Caco-2 (cell line): ENCODE data around the gene LGALS14. TPM values are rescaled to one million over a fixed set of nuclear protein-coding genes. Genes with fewer than 3 reads are reported as not detected.

Source experiments
- BruUV-seq: library from RNA; stranded (reverse); fragments of 400-500 nt; replicated peaks from 2 replicates; lab custom pipeline; 2021; lab: Mats Ljungman, UMichigan
- CTCF ChIA-PET: fragments of 300-600 bp; sonication (Branson Sonifier 250); formaldehyde crosslinking; loops from one replicate; lab custom pipeline; 2022; ENCODE audit warnings: antibody characterized with exemption; lab: Charles Lee
- POLR2A ChIA-PET: fragments of 300-600 bp; sonication (Branson Sonifier 250); formaldehyde crosslinking; loops from one replicate; lab custom pipeline; 2022; ENCODE audit warnings: antibody characterized with exemption; lab: Charles Lee
- DNase-seq, 2 experiments: peaks; one replicate each; pipeline versions ENCODE4 v3.0.0 to v3.0.0-alpha.2; 2020 to 2022
- H3K27me3 ChIP-seq: replicated peaks from 2 replicates; pipeline ENCODE4 v1.6.0; 2011; ENCODE audit warnings: low read length; ENCODE audit not compliant: control insufficient read depth, insufficient read depth
- H3K36me3 ChIP-seq: 2 replicates; pipeline ENCODE4 v1.5.1; 2011; ENCODE audit warnings: low read length; ENCODE audit not compliant: control insufficient read depth, insufficient read depth
- H3K4me1 ChIP-seq: fragments of 250-450 bp; sonication (Bioruptor Pico); 2 replicates; pipeline ENCODE4 v1.5.1; 2020; ENCODE audit warnings: mild to moderate bottlenecking
- H3K4me3 ChIP-seq: 2 replicates; pipeline ENCODE4 v1.5.1; 2011; ENCODE audit warnings: low read depth, mild to moderate bottlenecking, control low read depth, low read length
- H3K9me3 ChIP-seq: fragments of 250-450 bp; sonication (Bioruptor Pico); 2 replicates; pipeline ENCODE4 v1.5.1; 2020; ENCODE audit warnings: mild to moderate bottlenecking, moderate library complexity
- H3K27ac Mint-ChIP-seq: one replicate; pipeline ENCODE4 v1.8.0; 2022; ENCODE audit warnings: mixed read lengths; ENCODE audit not compliant: unreplicated experiment
- H3K27me3 Mint-ChIP-seq: one replicate; pipeline ENCODE4 v1.8.0; 2022; ENCODE audit warnings: mixed read lengths; ENCODE audit not compliant: insufficient read depth, unreplicated experiment
- H3K36me3 Mint-ChIP-seq: one replicate; pipeline ENCODE4 v1.8.0; 2022; ENCODE audit warnings: mild to moderate bottlenecking, mixed read lengths; ENCODE audit not compliant: insufficient read depth, unreplicated experiment
- H3K4me1 Mint-ChIP-seq: one replicate; pipeline ENCODE4 v1.8.0; 2022; ENCODE audit warnings: low read depth, mixed read lengths; ENCODE audit not compliant: unreplicated experiment
- H3K4me3 Mint-ChIP-seq: one replicate; pipeline ENCODE4 v1.8.0; 2022; ENCODE audit warnings: mild to moderate bottlenecking, moderate library complexity, mixed read lengths; ENCODE audit not compliant: unreplicated experiment
- H3K9me3 Mint-ChIP-seq: one replicate; pipeline ENCODE4 v1.8.0; 2022; ENCODE audit warnings: mixed read lengths; ENCODE audit not compliant: unreplicated experiment
- CTCF ChIP-seq, 2 experiments: fragments of 200-600 bp in 1 of 2; IDR thresholded peaks; 1 replicate in 1 of 2; 2 replicates in 1 of 2; pipeline versions ENCODE4 v1.5.1 to v1.8.0; 2011 to 2022; ENCODE audit warnings: antibody characterized with exemption in 1 of 2, control low read depth in 1 of 2, inconsistent platforms in 1 of 2, low read depth in 1 of 2, low read length in 1 of 2, mild to moderate bottlenecking in 1 of 2, moderate library complexity in 1 of 2; ENCODE audit not compliant: insufficient read depth in 1 of 2, severe bottlenecking in 1 of 2, unreplicated experiment in 1 of 2
- intact Hi-C: fragments of 100-400 bp; cut with micrococcal nuclease; formaldehyde crosslinking; loops from one replicate; pipeline ENCODE4 v1.10.0; 2022; ENCODE audit not compliant: unreplicated experiment
- total RNA-seq: library from RNA; stranded (reverse); gene quantifications from 2 replicates; pipeline ENCODE4 v1.2.3, GENCODE V29; 2022

LGALS14 gene
- total RNA-seq, 1 experiment from 2014 or later, result 1.2 TPM

GRCh38 chr19:39676004-39676403, 28.3 kb upstream of the LGALS14 start:
- no peaks in the 10 kb centered on the region for H3K36me3 ChIP-seq
- ChIA-PET CTCF (no interaction called here), POLR2A (no interaction called here)
- H3K36me3 Mint-ChIP-seq, result no peaks in the 10 kb centered on the region
- intact Hi-C loops, result loop anchor here (10.0 kb wide), 1 partner anchor 89 kb away; no protein-coding TSS in a partner anchor
- TF ChIP-seq CTCF (IDR thresholded peaks at IDR 0.05; ENCODE audit: insufficient read depth in 1 of 2, low read depth in 1 of 2, low read length in 1 of 2, severe bottlenecking in 1 of 2, unreplicated experiment in 1 of 2), result no peak
- H3K9me3 ChIP-seq, result no peaks in the 10 kb centered on the region
- no peak overlapping the region for H3K4me3 ChIP-seq
- H3K4me1 Mint-ChIP-seq, result peaks cover 7% of the 10 kb centered on the region
- no peak overlapping the region for H3K4me3 Mint-ChIP-seq
- no TSS peak for BruUV-seq
- no peaks in the 10 kb centered on the region for H3K4me1 ChIP-seq
- no peak overlapping the region for H3K27ac Mint-ChIP-seq
- no peak for DNase-seq
- H3K9me3 Mint-ChIP-seq, result no peaks in the 10 kb centered on the region
- H3K27me3 Mint-ChIP-seq, result peaks cover 13% of the 10 kb centered on the region
- no peaks in the 10 kb centered on the region; the same call in 1 of the 2 replicates for H3K27me3 ChIP-seq

GRCh38 chr19:39677961-39678889, 26.1 kb upstream of the LGALS14 start:
- CTCF ChIA-PET, result interaction anchor here (0.5 kb wide), 1 partner anchor 127 kb away, joined by 3 read pairs; no protein-coding TSS in a partner anchor

More at GRCh38 chr19:39677961-39678889, 26.1 kb upstream of the LGALS14 start:
- Mint-ChIP-seq H3K4me1 (no peaks in the 10 kb centered on the region), H3K36me3 (no peaks in the 10 kb centered on the region), H3K4me3 (no peak overlapping the region), H3K9me3 (no peaks in the 10 kb centered on the region), H3K27ac (no peak overlapping the region), H3K27me3 (peaks cover 11% of the 10 kb centered on the region)
- no peak for DNase-seq
- BruUV-seq, result no TSS peak
- H3K27me3 ChIP-seq, result no peaks in the 10 kb centered on the region; the same call in 1 of the 2 replicates
- H3K4me3 ChIP-seq, result no peak overlapping the region
- no peak for TF ChIP-seq CTCF (IDR thresholded peaks at IDR 0.05; ENCODE audit: insufficient read depth in 1 of 2, low read depth in 1 of 2, low read length in 1 of 2, severe bottlenecking in 1 of 2, unreplicated experiment in 1 of 2)
- H3K36me3 ChIP-seq, result no peaks in the 10 kb centered on the region
- no peaks in the 10 kb centered on the region for H3K9me3 ChIP-seq
- POLR2A ChIA-PET, result no interaction called here
- H3K4me1 ChIP-seq, result no peaks in the 10 kb centered on the region
- intact Hi-C loops, result loop anchor here (2.0 to 10.0 kb wide), 2 partner anchors 87 to 167 kb away; no protein-coding TSS in a partner anchor
